ENCODE results near the gene KIF13A.
"Not testable (repeated sequence)": the region's sequence is repeated elsewhere in the genome, so short reads cannot be mapped to it uniquely, and the experiment has no call there.

Gene KIF13A

GRCh38 chr6:17869010-17869752 lies 118.3 kb downstream of the KIF13A start:
- no peak for DNase-seq

GRCh38 chr6:17867880-17868279 lies 119.6 kb downstream of the KIF13A start:
- DNase-seq: no peak

- no peak for DNase-seq
Observed at GRCh38 chr6:17866876-17867444, 120.5 kb downstream of the KIF13A start.

- no peak for DNase-seq
Observed at GRCh38 chr6:17865798-17866725, 121.4 kb downstream of the KIF13A start.

- DNase-seq: no peak
Observed at GRCh38 chr6:17865243-17865642, 122.2 kb downstream of the KIF13A start.

- no peak for DNase-seq
Observed at GRCh38 chr6:17863901-17864754, 123.3 kb downstream of the KIF13A start.

- DNase-seq: no peak
Observed at GRCh38 chr6:17861361-17861760, 126.1 kb downstream of the KIF13A start.

GRCh38 chr6:17859846-17860245 lies 127.6 kb downstream of the KIF13A start:
- no peak for DNase-seq

GRCh38 chr6:17858584-17858983 lies 128.9 kb downstream of the KIF13A start:
- DNase-seq: no peak

- DNase-seq: not testable (repeated sequence)
Observed at GRCh38 chr6:17857188-17857587, 130.2 kb downstream of the KIF13A start.

GRCh38 chr6:17856306-17856705 lies 131.1 kb downstream of the KIF13A start:
- DNase-seq: no peak

- DNase-seq: no peak
Observed at GRCh38 chr6:17855381-17855780, 132.1 kb downstream of the KIF13A start.

GRCh38 chr6:17853533-17853932 lies 133.9 kb downstream of the KIF13A start:
- DNase-seq: no peak

- DNase-seq: no peak
Observed at GRCh38 chr6:17851720-17852161, 135.7 kb downstream of the KIF13A start.

- DNase-seq: no peak
Observed at GRCh38 chr6:17851001-17851719, 136.3 kb downstream of the KIF13A start.

- no peak for DNase-seq
Observed at GRCh38 chr6:17850281-17850680, 137.2 kb downstream of the KIF13A start.

GRCh38 chr6:17847203-17847760 lies 140.2 kb downstream of the KIF13A start:
- DNase-seq: no peak

GRCh38 chr6:17846762-17847161 lies 140.7 kb downstream of the KIF13A start:
- DNase-seq: no peak

- DNase-seq: no peak
Observed at GRCh38 chr6:17845598-17845997, 141.8 kb downstream of the KIF13A start.

- not testable (repeated sequence) for DNase-seq
Observed at GRCh38 chr6:17844967-17845366, 142.5 kb downstream of the KIF13A start.
